Prostate gland (tissue), 2 donors: Measurements from ENCODE around the gene COL15A1.

Experiments used
- POLR2AphosphoS5 ChIP-seq: sonication (generic); formaldehyde crosslinking; IDR thresholded peaks from one replicate; pipeline ENCODE4 v1.6.1; 2017; ENCODE audit warnings: antibody characterized with exemption
- TF ChIP-seq, protein P1 (sequence below), 4 experiments: fragments of 200-600 bp in 2 of 4; fragments of 450-650 bp in 2 of 4; sonication (generic) in 2 of 4; IDR thresholded peaks; 1 replicate in 3 of 4; 2 replicates in 1 of 4; pipeline ENCODE4 v1.5.1; 2016 to 2019; ENCODE audit warnings: antibody characterized with exemption in 4 of 4, mild to moderate bottlenecking in 2 of 4, moderate library complexity in 2 of 4

DNA sequence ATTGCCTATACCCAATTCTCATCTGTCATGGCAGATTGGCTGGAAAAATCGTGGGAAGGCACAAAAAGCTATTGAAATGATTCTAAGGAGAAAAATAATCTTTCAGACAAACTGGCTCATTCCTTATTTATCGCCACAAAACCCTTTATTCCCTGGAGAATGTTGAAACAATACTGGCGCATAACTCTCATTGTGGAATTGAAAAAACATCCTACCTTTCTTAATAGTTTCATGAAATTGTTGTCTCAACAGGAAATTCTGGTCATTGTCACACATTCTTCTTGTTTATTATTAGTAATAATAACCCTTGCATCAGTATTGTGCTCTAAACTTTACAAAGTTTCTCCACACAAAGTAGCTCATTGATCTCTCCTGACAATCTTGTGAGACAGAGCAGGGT is 48.9 kb upstream of the COL15A1 start:
- TF ChIP-seq, protein P1, sequence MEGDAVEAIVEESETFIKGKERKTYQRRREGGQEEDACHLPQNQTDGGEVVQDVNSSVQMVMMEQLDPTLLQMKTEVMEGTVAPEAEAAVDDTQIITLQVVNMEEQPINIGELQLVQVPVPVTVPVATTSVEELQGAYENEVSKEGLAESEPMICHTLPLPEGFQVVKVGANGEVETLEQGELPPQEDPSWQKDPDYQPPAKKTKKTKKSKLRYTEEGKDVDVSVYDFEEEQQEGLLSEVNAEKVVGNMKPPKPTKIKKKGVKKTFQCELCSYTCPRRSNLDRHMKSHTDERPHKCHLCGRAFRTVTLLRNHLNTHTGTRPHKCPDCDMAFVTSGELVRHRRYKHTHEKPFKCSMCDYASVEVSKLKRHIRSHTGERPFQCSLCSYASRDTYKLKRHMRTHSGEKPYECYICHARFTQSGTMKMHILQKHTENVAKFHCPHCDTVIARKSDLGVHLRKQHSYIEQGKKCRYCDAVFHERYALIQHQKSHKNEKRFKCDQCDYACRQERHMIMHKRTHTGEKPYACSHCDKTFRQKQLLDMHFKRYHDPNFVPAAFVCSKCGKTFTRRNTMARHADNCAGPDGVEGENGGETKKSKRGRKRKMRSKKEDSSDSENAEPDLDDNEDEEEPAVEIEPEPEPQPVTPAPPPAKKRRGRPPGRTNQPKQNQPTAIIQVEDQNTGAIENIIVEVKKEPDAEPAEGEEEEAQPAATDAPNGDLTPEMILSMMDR (IDR thresholded peaks at IDR 0.05) = no peak
- no peak for TF ChIP-seq POLR2AphosphoS5
